HL-60/S4 (cell line): ENCODE data around the gene KDM5B.
"Not testable (repeated sequence)": the region's sequence is repeated elsewhere in the genome, so short reads cannot be mapped to it uniquely, and the experiment has no call there.

ENCODE experiments used
- in situ Hi-C: fragments of 300-500 bp; cut with MboI; formaldehyde crosslinking; loops from 2 replicates; pipeline ENCODE4 v1.14.3; 2022; ENCODE audit warnings: low sequenced_read_pairs

The KDM5B gene

DNA sequence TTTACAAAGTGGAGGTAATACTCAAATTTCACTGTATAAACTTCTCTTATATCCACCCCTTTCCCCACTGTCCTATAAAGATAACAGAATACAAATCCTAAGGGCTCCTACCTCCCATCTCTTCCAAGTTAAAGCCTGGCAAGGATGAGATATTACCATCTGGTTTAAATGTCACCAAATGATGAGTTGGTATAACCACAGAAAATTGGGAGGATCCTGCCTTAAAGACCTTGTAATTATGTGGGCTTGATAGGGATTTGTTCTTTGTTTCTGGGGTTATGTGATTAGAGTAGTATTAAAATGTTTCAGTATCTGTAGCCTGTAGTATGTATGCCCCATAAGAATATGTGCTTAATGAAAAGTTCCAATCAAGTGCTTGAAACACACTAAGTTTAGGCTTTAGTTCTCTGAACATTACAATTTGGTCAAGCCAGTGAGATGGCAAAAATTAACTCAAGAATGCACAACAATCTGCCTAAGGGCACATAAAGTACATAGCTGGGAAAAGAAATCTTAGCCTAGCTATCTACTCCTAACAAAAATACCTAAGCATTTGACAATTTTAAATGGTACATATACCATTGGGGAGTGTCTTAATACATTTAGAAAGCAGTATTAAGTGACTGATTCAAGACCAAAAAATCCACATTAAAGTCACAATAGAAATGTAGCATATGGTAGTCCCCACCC is 14.0 kb downstream of the KDM5B start:
- in situ Hi-C loops: no loop called here

DNA sequence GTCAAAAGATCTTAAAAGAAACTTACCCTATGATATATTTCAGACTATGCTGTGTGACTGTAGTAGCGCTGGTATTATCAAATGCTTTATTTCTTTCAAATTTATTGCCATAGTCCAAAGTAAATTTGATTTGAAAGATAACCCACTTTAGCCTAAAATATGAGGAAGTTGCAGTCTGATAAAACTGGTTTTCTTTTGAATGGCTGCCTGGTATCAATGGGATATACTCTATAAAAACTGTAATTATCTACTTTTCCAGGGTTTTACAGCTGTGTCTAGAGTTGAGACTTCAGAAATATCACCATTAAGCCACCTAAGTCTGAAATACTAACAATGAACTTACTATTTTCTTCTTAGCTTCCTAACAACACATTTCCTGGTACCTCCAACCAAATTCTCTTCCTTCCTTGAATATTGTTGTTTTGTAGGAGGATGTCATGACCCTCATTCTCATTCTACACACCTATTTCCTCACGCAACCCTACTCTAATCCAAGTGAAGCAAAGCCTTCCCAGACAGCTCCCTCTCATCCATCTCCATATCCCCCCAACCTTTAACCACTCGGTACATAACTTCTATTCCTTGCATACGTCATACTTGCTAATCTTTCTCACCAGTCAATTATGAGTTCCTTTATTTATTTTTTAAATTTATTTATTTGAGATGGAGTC is 17.0 kb downstream of the KDM5B start:
- in situ Hi-C loops: no loop called here

DNA sequence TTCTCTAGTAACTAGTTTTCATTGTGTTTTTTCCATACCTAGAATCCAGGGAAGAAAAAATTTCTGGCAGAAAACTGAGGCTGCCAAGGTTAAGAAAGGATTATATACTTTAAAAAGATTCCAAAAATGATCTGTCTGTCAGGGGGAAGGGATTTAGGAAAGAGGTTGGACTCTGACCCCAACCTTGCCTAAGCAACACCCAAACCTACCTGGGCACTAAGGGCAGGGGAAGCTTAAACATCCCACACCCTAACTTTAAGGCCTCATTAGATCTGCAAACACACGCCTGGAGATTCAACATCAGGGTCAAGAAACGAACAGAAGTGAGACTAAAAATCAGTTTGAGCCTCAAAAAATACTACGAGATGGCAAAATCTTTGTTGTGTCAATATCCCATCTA is 19.4 kb downstream of the KDM5B start:
- in situ Hi-C loops: no loop called here

DNA sequence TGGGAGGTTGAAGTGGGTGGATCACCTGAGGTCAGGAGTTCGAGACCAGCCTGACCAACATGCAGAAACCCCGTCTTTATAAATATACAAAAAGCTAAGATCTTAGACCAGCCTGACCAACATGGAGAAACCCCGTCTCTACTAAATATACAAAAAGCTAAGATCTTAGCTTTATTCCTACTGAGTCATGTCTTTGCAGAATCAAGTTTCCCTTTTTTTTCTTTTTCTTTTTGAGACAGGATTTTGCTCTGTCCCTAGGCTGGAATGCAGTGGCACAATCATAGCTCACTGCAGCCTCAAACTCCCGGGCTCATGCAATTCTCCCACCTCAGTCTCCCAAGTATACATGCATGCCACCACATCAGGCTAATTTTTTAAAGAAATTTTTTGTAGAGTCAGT is 21.4 kb downstream of the KDM5B start:
- in situ Hi-C loops: no loop called here

DNA sequence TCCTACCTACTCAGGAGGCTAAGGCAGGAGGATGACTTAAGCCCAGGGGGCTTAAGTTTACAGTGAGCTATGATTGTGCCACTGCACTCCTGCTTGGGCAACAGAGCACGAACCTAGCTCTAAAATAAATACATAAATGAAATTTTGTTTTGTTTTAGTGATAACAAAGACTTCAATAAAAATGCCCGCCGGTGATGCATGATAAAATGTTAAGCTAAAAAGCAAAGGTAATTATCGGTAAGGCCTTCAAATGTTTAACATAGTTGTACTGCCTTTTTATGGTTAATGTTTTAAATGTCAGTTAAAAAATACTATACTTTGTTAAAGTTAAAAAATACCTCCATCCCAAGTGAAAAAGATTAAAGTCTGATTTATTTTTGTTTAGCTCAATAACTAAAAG is 27.0 kb downstream of the KDM5B start:
- in situ Hi-C loops: no loop called here

DNA sequence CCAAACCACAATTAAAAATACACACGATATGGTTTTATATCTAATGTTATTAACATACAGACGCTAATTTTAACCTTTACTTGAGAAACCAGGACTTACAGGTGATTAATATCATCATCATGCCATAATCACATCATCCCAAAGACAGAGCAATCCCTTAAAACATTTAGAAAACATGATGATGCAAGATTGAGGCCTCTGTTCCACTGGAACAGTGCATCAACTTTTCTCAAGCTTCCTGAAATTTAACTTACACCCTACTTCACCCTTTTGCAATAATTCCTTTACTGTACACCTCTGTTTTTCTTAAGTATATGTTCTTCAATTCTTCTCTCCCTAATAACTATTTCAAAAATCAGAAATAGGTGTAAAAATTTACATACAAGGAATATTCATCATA is 38.1 kb downstream of the KDM5B start:
- in situ Hi-C loops: no loop called here

DNA sequence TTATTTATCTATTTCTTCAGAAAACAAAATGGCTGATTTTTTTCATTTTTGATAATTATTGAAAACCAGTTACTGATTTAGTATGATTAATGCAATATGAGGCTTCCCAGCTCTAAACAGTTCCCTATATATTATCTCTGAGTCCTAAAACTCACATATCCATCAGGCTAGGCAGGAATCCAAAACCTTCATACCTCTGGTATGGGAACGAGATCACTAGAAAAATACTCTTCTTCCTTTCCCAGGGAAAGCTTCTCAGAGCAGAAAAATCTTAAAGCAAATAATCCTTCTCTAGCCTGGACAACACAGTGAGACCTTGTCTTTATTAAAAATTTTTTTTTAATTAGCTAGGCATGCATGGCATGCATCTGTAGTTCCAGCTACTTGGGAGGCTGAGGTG is 42.5 kb downstream of the KDM5B start:
- in situ Hi-C loops: no loop called here

DNA sequence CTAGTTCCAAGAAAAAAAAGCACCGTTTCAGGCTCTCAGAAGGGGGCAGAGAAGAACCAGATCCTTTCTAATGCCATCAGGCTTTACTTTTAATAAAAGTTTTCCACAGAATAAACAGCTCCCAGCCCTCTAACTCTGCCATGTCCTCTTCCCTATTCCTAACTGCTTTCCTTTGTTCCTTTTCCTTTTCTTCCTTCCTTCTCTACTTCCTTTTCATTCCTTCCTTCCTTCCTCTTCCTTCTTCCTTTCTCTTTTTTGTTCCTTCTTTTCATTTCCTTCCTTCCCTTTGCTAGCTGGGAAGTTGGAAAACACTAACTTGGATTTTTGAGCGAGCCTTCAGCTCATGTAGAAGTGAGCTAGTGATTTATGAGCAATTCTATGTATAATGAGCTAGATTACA is 46.2 kb downstream of the KDM5B start:
- in situ Hi-C loops: no loop called here

DNA sequence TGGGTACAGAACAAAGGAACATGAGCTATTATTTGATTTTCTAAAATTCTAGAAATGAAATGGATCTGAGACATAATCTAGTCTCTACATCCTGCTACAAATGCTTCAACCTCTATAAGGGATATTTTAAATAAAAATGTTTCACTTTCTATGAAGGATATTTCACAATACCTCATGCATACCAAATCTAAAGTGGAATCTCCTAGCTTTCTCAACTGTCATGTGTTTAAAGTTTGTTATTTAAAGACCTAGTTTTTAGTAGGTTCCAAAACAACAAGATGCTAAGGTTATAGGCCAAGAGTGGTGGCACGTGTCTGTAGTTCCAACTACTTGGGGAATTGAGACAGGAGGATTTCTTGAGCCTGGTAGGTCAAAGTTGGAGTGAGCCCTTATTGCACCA is 47.6 kb downstream of the KDM5B start:
- in situ Hi-C loops: no loop called here

DNA sequence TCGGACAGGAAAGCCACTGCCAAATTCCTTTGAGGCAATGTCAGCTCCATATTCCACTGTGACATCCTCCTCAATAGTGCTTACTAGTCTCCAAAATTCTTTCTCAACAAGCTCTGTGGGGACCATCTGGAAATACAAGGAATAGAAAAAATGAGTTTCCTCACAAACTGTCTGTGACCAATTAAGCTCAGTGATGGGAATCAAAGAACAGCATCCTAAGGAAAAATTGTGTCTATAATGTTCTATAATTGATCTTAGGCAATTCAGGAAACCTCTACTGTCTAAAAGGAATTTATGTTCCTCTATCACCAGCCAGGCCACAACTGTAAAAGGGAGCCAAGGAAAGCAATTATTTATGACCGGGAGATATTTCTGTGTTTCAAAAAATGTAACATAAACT is 51.8 kb downstream of the KDM5B start:
- in situ Hi-C loops: no loop called here

DNA sequence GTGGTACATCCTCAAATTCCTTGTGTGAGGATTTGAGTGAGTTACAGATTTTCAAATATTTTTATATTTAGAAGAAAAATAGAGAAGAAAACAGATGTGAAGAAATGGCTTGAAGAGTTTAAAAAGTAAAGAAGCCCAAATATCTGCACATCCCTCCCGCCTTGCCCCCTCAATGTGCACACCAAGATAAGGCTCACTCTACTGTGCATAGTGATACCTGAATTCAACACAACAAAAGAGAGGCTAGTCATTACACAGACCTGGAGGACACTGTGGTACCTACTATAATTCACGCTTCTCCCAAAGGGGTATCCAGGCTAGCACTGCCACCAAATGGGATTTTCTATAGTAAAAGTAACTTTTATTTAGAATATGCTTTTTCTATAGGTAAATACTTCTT is 53.9 kb downstream of the KDM5B start:
- in situ Hi-C loops: no loop called here

DNA sequence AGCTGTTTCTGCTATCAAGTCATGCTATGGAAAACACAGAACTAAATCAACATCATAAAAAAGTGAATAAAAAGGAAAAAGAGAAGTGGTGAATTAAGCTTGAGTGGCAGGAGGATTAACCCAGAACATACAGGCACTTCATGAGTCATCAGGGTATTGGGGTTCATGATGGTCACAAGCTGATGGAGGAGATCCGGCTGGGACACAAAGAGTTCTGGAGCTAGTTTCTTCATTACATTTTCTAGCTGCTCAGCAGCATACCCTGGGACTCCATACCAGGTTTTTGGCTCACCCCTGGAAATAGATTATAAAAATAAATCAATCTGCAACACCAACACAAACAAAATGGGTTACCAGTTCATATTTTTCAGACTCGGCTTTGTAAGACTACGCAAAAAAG is 55.4 kb downstream of the KDM5B start:
- in situ Hi-C loops: no loop called here

DNA sequence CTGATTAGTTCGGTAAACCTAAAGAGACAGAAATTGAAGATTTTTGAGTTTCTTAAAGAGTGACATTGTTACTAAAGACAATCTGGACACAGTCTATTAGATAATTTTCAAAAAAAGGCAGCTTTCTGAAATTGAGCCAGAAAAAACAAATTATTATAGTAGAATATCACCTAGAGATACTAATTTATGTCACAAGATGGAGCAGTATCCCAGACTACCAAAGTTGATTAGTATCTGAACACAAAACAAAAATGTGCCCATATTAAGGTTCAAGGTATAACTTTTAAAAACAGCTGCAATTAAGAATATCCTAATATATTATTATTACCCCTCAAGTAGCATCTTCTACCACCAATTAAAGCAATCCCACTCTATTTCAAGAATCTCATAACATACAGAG is 57.5 kb downstream of the KDM5B start:
- in situ Hi-C loops: no loop called here

DNA sequence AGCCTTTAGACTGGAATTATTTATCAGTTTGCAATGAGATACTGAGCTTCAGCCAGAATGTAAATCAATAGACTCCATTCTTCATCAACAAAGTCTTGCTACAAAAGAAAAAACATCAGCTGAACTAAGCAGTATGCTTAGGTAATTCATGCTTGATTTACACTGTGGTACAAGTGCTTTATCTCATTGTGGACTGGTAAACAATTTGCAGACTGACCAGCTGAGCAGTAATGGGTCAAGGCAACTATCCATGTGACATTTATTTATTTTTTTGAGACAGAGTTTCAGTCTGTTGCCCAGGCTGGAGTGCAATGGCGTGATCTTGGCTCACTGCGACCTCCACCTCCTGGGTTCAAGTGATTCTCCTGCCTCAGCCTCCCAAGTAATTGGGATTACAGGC is 58.2 kb downstream of the KDM5B start:
- in situ Hi-C loops: no loop called here

DNA sequence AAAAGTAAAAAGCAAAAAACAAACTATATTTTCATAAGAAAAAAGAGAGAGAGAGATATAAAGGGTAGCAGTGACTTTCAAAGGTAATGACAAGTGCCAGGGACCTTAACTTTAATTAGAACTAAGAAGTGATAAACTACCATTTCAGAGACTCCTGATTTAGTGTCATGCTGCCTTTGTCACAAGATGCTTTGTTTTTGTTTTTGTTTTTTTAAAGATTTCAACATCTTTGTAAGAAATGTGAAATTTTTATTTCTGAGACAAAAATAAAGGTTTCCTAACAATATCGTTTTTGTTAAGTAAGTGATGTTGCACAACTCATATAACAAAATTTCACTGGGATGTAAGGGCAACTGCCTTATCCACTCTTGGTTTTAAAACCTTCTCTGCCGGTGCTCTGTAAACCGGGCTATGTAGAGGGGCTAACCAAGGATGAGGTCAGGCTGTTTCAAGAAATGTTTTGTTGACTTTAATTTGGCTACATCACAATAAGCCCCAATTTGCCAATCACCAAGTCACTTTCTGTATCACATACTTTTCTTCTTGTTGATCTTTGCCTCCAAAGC is 62.8 kb downstream of the KDM5B start:
- in situ Hi-C loops: no loop called here

DNA sequence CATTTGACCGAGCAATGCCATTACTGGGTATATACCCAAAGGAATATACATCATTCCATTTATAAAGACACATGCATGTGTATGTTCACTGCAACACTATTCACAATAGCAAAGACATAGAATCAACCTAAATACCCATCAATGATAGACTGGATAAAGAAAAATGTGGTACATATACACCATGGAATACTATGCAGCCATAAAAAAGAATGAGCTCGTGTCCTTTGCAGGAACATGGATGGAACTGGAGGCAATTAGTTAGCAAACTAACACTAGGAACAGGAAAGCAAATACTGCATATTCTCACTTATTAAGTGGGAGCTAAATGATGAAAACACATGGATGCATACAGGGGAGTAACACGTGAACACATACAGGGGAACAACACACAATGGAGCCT is 63.5 kb downstream of the KDM5B start:
- in situ Hi-C loops: not testable (repeated sequence)

DNA sequence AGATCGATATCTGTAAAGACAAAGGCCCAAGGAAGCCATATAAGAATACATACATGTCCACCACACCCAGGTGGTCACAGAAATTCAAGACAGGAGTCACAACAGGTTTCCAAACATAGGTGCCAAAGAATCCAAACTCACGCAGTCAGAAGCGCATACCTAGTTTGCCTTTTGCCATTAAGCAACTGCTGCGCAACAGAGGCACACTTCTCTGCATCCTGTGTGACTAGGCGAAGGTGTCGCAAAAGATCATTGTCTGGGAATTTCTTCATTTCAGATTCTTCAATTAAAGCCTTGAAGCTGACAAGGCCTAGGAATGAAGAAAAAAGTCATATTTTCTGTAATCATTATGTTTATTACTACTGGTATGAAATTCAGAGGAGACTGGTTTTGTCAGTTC is 65.7 kb downstream of the KDM5B start:
- in situ Hi-C loops: no loop called here

DNA sequence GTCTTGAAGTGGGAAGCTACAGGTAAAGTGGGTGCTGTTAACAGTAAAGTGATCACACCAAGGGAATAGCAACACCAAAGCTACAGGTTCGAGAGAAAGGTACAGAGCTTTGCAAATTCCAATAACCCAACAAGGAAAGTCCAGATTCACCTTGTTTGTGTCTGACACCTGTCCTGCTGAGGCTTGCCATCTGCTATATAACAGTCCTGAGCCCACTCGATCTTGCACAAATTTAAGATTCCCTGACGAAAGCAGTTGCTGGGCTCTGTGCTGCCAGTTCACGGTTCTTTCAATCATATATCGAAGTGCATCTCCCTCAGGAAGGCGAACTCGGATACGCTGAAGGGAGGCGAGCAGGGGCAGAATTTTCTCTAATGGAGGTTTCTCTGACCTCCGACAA is 75.0 kb downstream of the KDM5B start:
- in situ Hi-C loops: no loop called here

DNA sequence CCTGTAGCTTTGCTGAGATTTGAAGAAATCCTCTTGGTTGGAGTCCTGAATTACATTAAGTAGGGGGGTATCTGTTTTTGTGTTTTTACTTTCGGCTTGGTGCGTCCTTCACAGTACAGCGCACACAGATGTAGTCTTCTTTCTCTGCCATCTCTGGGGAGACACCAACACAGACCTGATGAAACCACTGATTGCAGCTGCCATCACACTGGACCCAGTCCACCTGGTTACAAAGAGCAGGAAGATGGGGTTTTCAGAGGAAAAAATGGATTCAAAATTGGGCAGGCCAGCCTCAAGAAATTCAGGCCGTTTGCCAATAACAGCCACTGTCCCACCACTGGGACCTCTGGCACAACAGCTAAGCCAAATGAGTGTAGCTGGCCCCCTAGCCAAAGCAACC is 79.3 kb downstream of the KDM5B start:
- in situ Hi-C loops: no loop called here

DNA sequence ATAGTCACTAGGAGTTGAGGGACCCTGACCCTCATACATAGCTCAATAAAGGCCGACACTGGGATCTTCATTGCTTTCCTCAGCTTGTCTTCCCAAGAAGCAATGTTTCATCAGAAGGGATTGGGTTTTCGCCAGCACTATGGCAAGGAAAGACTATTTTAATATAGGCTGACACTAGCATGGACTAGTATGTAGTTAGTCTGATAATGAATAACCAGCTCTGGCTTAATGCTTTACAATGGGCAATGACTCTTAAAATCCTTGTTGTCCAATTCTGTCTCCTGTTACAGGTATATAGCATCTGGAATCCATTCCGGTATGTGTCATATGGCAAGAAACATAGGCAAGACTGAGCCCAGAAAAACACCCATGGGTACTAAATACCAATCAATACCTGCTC is 82.7 kb downstream of the KDM5B start:
- in situ Hi-C loops: no loop called here

DNA sequence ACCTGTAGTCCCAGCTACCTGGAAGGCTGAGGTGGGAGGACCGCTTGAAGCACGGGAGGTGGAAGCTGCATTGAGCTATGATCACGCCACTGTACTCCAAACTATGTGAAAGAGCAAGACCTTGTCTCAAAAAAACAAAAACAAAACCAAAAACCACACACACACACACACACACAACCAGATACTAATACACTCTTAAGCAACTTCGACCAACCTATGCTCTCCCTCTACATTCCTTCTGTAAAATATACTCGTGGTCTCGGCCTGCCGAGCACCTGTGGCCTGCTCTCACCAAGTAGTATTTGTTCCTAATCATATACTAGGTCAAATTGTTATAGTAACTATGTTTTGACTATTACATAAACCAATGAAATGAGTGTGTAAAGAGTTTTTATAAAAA is 84.5 kb downstream of the KDM5B start:
- in situ Hi-C loops: loop anchor here (25.0 kb wide), 2 partner anchors 261 to 511 kb away; no protein-coding TSS in a partner anchor

DNA sequence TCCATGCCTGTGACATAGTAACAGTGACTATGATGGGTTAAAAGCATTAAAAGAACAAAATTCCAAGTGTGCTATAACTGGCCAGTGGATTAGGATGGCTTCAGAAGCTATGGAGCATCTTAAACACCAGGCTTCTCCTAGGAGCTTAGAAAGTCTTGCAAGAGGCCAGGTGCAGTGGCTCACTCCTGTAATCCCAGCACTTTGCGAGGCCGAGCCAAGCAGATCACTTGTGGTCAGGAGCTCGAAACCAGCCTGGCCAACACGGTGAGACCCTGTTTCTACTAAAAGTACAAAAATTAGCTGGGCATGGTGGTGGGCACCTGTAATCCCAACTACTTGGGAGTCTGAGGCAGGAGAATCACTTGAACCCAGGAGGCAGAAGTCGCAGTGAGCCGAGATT is 85.2 kb downstream of the KDM5B start:
- in situ Hi-C loops: loop anchor here (25.0 kb wide), 2 partner anchors 261 to 511 kb away; no protein-coding TSS in a partner anchor
